Raji (cell line): ENCODE measurements around the gene BBC3.

Experiments used
- POLR2A ChIP-seq: IDR thresholded peaks from 2 replicates; pipeline ENCODE4 v1.6.1; 2011; ENCODE audit warnings: low read depth, low read length, control low read depth; ENCODE audit not compliant: insufficient read depth

BBC3 gene

DNA sequence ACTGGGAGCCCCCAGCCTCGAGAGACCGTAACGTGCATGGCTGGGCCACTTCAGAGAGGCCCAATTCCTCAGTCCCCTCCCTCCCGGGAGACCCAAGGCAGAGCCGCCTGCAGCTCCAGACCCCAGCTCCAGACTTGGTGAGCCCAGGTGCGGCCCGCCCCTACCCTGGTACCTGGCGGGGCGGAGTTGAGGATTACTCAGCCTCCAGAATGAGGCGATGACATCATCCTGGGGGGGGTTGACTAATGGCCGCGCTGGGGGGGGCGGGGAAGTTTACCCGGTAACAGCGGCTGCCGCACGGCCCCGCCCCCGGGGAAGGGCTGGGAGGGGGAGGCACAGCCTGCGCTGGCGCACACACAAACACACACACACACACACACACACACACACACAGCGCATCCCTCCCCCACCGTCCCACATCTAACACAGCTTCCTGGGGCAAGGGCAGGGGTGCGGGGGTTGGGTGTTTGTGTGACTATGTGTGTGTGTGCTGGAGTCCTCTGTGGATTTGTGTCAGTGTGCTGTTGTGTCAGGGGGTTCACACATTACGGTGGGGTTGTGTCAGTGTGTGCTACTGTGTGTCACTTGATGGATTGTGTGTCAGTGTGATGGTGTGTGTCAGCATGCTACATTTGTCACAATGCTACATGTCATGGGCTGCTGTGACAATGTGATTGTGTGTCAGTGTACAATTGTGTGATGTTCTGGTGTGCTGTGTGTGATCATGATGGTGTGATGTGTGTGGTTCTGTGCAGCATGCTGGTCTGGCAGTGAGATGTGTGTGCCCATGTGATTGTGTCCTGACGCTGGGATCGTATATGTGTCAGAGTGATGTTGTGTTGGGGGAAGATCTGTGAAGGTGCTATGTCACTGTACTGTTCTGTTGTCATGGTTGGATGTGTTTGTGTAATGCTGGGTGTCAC lies 10.3 kb upstream of the BBC3 start:
- TF ChIP-seq POLR2A, result no peak

GRCh38 chr19:47240556-47240955 lies 9.6 kb upstream of the BBC3 start:
- TF ChIP-seq POLR2A, result no peak

- TF ChIP-seq POLR2A, result 0 out of 2 replicates have a peak, but pooled peaks have one; percentile 14
Observed at GRCh38 chr19:47239610-47240296, 8.8 kb upstream of the BBC3 start.

GRCh38 chr19:47239152-47239551 lies 8.2 kb upstream of the BBC3 start:
- TF ChIP-seq POLR2A, result no peak

- TF ChIP-seq POLR2A, result no peak
Observed at GRCh38 chr19:47236072-47236675, 5.2 kb upstream of the BBC3 start.

- TF ChIP-seq POLR2A, result no peak
Observed at GRCh38 chr19:47232422-47233211, 1.6 kb upstream of the BBC3 start.

DNA sequence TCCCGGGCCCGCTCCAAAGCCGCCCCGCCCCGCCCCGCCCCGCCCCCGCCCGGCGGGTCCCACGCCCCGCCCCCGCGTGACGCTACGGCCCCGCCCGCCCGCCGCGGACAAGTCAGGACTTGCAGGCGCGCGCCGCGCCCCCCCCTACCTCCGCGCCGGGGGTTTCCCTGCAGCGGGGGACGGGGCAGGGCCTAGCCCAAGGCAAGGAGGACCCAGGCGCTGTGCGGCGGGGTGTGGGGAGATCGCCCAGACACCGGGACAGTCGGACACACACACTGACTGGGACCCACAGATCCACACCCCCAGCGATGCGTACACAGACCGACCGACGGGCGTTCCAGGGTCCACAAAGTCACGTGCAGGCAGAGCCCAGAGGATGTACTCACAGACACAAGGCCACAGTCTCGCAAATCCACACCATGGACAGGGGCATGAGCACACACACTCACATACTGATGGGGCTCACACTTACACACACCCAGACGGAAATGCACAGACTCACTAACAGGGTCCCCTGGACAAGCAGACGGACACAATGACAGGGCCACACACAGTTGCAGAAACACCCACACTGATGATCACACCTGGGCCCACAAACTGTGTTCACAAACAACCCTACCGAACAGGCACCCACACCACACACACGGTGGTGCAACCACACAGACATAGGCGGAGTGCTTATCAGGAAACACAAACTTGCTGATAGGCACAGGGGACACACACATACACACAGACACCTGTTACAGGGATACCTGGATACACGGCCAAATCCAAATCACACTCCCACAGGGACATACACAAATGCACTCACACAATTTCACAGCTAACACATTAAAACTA lies 436 bp upstream of the BBC3 start:
- TF ChIP-seq POLR2A, result peak; percentile 25

GRCh38 chr19:47230054-47230920 lies 712 bp downstream of the BBC3 start:
- no peak for TF ChIP-seq POLR2A

GRCh38 chr19:47229676-47230053 lies 1.3 kb downstream of the BBC3 start:
- peak; percentile 46 for TF ChIP-seq POLR2A

- no peak; the same call in 1 of the 2 replicates for TF ChIP-seq POLR2A
Observed at GRCh38 chr19:47228937-47229675, 1.9 kb downstream of the BBC3 start.

GRCh38 chr19:47228168-47228936 lies 2.6 kb downstream of the BBC3 start:
- TF ChIP-seq POLR2A, result no peak
